Right hindlimb (tissue), 1 donor: ENCODE measurements around the gene APEH.

Experiments used
- DNase-seq: peaks from one replicate; pipeline ENCODE4 v3.0.0-alpha.2; 2018

The APEH gene

GRCh38 chr3:49716169-49716568 is 42.0 kb downstream of the APEH start:
- peak; percentile 24 for DNase-seq

GRCh38 chr3:49716691-49717210 is 42.6 kb downstream of the APEH start:
- DNase-seq, result peak; percentile 26

GRCh38 chr3:49717211-49717958 is 43.2 kb downstream of the APEH start:
- DNase-seq, result peak; percentile 24

- DNase-seq, result peak; percentile 57
Measured at GRCh38 chr3:49717959-49718857, 44.1 kb downstream of the APEH start.

GRCh38 chr3:49718858-49719213 is 44.7 kb downstream of the APEH start:
- DNase-seq, result peak; percentile 44

GRCh38 chr3:49719214-49719884 is 45.2 kb downstream of the APEH start, which contains the start of gene AMIGO3:
Gene AMIGO3 (minus strand): TSS chr3:49719684. CDS start chr3:49719465, 219 bp downstream.
- DNase-seq, result peak; percentile 95

GRCh38 chr3:49720855-49721595 is 46.9 kb downstream of the APEH start:
- DNase-seq, result no peak

- no peak for DNase-seq
Measured at GRCh38 chr3:49721596-49721895, 47.4 kb downstream of the APEH start.

- DNase-seq, result peak; percentile 31
Measured at GRCh38 chr3:49721896-49722781, 48.0 kb downstream of the APEH start.

GRCh38 chr3:49722896-49723295 is 48.7 kb downstream of the APEH start:
- DNase-seq, result peak; percentile 28

- peak; percentile 56 for DNase-seq
Measured at GRCh38 chr3:49723296-49723627, 49.1 kb downstream of the APEH start.

GRCh38 chr3:49723628-49724551 is 49.7 kb downstream of the APEH start, which contains the start of gene GMPPB:
Gene GMPPB (minus strand): TSS chr3:49723951. CDS start chr3:49723726, 225 bp downstream.
- peak; percentile 99 for DNase-seq

- DNase-seq, result peak; percentile 44
Measured at GRCh38 chr3:49724586-49724985, 50.4 kb downstream of the APEH start.

GRCh38 chr3:49725906-49726681 is 51.9 kb downstream of the APEH start:
- no peak for DNase-seq

- no peak for DNase-seq
Measured at GRCh38 chr3:49727154-49727923, 53.2 kb downstream of the APEH start.

- no peak for DNase-seq
Measured at GRCh38 chr3:49727924-49728361, 53.8 kb downstream of the APEH start.

- DNase-seq, result no peak
Measured at GRCh38 chr3:49729966-49730609, 55.9 kb downstream of the APEH start.

- DNase-seq, result no peak
Measured at GRCh38 chr3:49732597-49732996, 58.4 kb downstream of the APEH start.
